DOHH2 (cell line): ENCODE measurements around the gene P2RY6.

Experiments used
- CTCF ChIP-seq: fragments of 200-600 bp; sonication (generic); IDR thresholded peaks from one replicate; pipeline ENCODE4 v1.5.1; 2014; ENCODE audit warnings: antibody characterized with exemption, mild to moderate bottlenecking, low read depth, low read length; ENCODE audit not compliant: poor library complexity, severe bottlenecking
- EZH2phosphoT487 ChIP-seq: fragments of 200-600 bp; sonication (generic); IDR thresholded peaks from 2 replicates; pipeline ENCODE4 v1.6.1; 2017; ENCODE audit warnings: borderline replicate concordance, mild to moderate bottlenecking, antibody characterized with exemption, low read length, moderate library complexity, mixed read lengths

GRCh38 chr11:73270016-73270854, 1.9 kb upstream of the P2RY6 start:
- no peak for TF ChIP-seq CTCF
- no peak for TF ChIP-seq EZH2phosphoT487
